GM21423 (cell line): Measurements from ENCODE around the gene BTD.
"Not testable (repeated sequence)": the region's sequence is repeated elsewhere in the genome, so short reads cannot be mapped to it uniquely, and the experiment has no call there.

ENCODE experiments used
- ATAC-seq: cut with Tn5 transposase; IDR thresholded peaks from one replicate; pipeline ENCODE4 v1.9.1; 2021; ENCODE audit warnings: mild to moderate bottlenecking, moderate library complexity; ENCODE audit not compliant: unreplicated experiment

Gene BTD

DNA sequence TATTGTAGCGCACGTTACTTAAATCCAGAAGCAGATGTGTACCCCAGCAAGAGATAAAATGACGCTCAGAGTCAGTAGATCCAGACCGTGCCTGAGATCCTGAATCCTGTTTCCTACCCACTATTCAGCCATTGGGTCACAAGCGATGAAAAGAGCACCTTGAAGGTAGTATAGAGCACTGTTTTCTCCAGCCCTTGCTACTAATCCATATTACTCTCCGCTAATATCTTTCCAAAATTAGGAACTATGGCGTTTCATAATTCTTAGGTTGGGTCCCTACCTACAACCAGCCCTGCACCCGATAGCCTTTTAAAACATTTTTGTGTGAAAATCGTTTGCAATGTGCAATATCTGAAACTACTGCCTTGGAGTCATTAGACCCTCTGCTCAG lies 596 bp downstream of the BTD start:
- ATAC-seq, result peak; percentile 14

DNA sequence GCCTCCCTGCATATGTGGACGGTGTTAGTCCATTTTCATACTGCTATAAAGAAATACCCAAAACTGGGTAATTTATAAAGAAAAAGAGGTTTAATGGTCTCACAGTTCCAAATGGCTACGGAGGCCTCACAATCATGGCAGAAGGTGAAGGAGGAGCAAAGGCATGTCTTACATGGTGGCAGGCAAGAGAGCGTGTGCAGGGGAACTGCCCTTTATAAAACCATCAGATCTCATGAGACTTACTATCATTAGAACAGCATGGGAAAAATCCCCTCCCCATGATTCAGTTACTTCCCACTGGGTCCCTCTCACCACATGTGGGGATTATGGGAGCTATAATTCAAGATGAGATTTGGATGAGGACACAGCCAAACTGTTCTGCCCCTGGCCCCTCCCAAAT lies 1.3 kb downstream of the BTD start:
- not testable (repeated sequence) for ATAC-seq

DNA sequence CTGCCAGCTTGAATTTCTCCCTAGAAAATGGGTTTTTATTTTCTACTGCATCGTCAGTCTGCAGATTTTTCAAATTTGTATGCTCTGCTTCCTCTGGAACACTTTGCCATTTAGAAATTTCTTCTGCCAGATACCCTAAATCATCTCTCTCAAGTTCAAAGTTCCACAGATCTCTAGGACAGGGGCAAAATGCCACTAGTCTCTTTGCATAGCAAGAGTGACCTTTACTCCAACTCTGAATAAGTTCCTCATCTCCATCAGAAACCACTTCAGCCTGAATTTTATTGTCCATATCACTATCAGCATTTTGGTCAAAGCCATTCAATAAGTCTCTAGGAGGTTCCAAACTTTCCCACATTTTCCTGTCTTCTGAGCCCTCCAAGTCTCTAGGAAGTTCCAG lies 3.0 kb downstream of the BTD start:
- not testable (repeated sequence) for ATAC-seq

DNA sequence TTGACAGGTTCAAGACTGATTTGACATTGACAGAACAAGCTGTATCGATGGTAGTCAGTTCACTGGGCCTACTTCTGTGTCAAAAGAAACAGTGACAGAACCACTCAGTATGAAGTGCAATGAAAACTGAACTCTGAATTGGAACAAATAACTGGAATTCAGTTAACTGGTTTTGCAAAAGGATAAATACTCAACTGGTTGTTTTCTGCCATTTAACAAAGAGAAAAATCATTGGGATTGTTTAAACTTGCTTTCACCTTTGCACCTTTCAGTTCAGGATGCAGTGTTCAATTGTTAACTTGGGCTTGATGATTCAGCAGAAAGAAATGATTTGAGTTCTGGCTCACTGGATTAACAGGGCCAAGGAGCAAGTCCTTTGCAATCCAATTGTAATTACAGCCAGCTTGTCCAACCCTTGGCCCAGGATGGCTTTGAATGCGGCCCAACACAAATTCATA lies 4.9 kb downstream of the BTD start:
- ATAC-seq, result no peak

DNA sequence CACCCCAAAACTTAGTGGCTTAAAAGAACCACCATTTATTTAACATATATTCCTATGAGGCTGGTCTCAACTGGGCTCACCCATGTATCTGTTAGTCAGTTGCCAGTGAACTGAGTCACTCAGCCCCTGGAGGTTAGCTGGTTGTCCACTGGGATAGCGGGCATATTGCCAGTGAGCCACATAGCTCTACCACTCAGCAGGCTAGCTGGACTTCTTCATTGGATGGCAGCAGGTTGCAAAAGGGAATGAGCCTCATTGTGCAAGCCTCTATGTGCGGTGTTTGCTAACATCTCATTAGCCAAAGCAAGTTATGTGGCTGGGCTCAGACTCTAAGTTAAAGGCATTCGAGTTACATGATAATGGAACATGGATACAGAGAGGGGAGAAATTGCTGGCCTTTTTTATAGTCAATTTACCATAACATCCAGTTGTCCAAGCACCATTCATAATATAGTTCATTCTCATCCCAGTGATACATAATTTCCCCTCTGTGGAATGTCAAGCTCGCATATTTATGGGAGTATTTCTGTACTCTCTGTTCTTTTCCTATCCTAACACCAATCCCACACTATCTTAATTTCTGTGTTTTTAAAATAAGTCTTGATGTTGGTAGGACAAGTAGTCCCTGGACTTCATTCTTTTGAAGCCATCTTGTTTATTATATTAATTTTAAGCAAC lies 8.7 kb downstream of the BTD start:
- no peak for ATAC-seq

DNA sequence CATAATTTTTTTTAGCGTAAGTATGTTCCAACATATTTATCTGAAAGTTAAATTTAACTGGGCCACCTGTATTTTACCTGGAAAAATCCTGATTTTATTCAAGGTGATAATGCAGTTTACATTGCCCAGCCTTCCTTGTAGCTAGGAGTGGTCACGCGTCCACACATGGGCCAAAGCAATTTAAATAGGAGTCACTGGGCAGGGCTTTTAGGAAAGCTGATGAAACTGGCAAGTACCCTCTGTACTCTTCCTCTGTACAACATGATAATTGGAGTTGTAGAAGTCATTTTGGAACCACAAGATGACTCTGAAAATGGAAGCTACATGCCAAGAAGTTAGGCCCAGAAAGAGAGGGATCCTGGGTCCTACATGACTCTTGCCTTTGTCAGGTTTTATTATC lies 9.5 kb downstream of the BTD start:
- no peak for ATAC-seq

DNA sequence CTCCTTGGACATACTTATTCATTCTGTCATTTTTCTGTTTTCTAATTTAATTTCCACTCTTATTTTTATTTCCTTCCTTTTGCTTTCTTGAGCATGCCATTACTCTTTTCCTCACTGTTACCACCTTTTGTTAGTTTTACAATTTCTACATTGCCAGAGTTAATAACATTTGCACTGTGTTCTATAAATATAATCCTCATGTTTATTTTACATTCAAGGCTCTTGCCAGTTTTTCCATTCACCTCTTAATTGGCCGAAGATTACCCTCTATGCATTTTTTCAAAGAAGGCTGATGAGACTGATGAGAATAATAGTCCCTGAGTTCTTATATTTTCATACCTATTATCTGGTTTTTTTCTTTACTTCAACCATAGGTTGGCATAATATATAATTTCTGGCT lies 10.5 kb downstream of the BTD start:
- ATAC-seq, result no peak

DNA sequence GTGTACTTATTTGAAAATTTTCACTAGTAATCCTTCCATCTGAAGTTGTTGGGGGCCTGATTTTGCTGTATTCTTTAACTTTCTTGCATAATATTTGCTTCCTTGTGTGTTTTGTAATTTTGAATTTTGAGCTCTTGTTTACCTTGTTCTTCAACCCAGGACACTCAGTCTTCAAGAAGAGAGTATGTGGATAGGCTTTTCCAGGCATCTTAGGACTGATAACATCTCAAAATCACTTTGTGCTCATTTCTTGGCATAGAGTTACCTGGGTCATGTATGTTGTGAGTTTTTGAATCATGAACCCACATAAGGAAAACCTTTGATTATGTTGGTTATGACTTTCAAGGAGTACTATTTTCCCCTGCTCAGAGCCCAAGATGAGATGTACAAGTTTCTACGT lies 13.4 kb downstream of the BTD start:
- ATAC-seq, result no peak

DNA sequence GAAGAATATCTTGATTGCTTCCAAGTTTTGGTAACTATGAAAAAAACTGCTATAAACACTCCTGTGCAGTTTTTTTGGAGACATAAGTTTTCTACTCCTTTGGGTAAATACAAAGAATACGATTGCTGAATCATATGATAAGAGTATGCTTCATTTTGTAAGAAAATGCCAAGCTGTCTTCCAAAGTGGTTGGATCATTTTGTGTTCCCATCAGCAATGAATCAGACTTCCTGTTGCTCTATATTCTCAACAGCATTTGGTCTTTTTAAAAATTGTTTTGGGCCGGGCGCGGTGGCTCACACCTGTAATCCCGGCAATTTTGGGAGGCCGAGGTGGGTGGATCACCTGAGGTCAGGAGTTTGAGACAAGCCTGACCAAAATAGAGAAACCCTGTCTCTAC lies 14.5 kb downstream of the BTD start:
- ATAC-seq, result no peak

DNA sequence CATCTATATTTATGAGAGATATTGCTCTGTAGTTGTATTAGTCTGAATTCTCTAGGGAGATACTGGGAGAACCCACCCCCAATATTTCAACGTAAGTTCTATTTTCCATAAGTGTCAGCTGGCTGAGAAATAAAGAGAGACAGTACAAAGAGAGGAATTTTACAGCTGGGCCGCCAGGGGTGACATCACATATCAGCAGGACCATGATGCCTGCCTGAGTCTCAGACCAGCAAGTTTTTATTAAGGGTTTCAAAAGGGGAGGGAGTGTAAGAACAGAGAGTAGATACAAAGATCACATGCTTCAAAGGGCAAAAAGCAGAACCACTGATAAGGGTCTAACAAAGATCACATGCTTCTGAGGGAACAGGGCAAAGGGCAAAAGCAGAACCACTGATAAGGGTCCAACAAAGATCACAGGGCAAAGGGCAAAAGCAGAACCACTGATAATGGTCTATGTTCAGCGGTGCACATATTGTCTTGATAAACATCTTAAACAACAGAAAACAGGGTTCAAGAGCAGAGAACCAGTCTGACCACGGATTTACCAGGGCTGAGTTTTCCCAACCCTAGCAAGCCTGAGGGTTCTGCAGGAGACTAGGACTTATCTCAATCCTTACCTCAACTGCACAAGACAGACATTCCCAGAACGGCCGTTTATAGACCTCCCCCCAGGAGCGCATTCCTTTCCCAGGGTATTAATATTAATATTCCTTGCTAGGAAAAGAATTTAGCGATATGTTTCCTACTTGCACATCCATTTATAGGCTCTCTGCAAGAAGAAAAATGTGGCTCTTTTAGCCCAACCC lies 18.3 kb downstream of the BTD start:
- ATAC-seq, result not testable (repeated sequence)

DNA sequence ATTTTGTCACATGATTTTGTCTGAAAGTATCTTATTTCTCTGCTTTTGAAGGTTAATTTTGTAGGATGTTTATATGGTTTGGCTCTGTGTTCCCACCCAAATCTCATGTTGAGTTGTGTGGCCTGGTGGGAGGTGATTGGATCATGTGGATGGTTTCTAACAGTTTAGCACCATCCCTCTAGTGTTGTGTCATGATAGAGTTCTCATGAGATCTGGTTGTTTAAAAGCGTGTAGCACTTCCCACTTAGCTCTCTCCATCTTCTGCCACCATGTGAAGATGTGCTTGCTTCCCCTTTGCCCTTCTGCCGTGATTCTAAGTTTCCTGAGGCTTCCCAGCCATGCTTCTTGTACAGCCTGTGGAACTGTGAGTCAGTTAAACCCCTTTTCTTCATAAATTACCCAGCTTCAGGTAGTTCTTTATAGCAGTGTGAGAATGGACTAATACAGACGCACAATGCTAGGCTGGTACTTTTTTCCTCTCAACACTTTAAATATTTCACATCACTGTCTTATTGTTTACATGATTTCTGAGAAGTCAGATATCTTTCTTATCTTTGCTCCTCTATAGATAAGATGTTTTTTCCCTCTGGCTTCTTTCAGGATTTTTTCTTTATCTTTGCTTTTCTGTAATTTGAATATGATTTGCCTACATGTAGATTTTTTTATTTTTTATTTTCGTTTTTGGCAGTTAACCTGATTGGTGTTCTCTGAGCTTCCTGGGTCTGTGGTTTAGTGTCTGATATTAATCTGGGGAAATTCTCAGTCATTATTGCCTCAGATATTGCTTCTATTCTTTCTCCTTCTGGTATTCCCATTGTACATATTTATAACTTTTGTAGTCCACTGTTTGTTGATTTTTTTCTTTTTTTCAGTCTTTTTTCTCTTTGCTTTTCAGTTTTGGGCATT lies 22.2 kb downstream of the BTD start:
- no peak for ATAC-seq

DNA sequence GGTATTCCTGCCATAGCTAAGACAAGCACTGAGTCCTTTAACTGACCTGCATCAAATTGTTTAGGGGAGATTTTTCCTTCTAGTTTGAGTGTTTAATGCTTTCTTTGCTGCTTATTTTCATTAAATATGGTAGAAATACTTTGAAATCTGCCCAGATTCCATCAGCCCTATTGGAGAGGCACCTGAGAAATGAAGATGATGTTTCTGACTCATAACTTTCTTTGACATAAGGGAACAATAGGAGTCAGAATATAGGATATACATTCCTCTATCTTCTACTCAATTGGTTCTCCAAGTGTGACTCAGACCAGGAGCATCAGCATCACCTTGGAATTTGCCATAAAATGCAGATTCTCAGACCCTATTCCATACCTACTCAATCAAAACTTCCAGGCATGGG lies 27.4 kb downstream of the BTD start:
- ATAC-seq, result no peak

DNA sequence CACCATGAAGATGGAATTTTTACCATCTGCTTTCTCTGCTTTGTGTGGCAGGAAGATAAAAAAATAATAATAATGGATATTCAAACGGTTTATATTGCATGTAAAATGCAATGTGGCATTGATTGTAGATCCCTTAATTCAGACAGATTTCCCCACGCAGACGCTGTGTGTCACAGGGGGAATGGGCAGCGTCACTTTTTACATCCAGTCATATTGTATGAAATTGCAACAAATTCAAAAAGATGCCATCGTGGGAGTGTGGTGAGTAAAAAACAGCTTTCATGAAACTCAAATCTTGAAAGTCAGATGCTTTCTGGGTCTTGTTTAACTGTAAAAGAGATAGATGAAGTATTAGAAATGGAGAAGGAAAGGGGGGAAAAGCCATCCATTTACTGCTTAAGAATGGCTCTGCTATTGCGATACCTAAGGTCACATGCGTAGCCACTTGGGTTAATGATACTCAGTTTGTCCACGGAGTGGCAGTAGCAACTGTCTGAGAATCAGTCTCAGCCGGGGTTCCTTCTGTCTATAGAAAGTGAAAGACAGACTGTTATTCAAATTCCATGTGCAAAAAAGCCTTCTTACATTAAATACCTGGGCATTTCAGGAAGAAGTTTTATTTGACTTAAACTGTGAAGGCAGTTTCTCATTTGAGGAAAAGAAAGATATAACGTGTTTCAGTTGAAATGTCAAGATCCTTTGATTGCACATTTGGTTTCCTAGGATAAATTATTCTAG lies 28.5 kb downstream of the BTD start:
- peak; percentile 94 for ATAC-seq

DNA sequence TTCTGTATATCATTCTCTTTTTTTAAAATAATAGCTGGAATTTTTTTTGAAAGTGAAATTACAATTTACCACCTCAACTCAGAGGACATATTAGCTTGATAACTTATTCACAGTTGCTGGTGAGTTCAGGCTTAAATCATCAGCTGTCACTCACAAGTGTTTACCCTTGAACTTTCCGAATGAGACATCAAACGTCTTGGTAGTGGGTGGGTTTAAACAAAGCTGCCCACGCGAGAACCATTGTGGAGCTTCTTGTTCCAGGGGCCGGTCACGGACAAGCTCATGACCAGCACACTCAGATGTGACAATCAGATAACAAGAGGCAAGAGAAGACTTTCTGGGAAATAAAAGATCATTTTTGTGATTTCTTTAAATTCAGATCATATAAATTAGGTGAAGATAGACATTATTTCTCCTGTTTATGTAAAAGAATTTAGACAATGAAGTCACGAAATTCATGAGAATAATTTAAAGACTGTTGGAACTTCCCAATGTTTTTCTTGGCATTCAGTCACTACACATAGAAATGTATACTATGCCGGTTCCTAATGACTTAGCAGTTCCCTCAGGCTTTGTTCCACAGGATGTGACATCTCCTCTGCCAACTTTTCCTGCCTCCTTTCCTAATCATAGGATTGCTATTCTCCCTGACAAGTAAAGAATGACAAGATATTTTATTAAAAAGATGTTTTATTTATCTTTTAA lies 29.3 kb downstream of the BTD start:
- peak; percentile 38 for ATAC-seq

DNA sequence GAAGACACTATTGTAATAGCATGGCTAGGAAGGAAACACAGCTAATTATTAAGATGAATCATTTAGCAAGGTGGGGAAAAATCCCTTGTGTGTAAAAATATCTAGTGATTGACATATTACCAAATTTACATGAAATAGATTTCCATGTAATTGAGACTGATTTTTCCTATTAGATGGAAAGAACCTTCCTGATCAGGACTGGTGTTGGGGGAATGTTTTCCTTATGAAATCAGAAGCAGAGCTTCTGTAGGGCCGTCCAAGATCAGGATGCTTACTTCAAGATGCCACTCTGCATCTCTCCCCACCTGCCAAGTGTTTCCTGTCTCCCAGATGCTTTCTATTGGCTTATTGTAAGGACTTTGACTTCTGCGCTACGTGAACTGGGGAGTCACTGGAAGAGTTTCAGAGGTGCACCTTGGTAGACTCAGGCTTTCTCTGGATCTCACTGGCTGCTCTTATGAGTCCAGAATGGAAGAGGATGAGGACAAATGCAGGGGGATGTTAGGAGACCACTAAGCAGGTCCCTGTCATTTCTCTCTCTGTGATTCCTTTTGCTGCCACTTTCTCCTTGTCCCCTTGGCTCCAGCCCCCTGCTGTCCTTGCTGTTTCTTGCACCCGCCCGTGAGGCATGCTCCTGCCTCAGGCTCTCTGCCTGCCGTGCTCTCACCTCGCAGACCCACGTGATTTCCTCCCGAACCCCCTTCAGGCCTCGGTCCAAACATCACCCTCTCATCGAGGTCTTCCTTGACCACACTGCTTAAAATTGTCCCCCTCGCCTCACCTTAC lies 30.1 kb downstream of the BTD start:
- ATAC-seq, result no peak

DNA sequence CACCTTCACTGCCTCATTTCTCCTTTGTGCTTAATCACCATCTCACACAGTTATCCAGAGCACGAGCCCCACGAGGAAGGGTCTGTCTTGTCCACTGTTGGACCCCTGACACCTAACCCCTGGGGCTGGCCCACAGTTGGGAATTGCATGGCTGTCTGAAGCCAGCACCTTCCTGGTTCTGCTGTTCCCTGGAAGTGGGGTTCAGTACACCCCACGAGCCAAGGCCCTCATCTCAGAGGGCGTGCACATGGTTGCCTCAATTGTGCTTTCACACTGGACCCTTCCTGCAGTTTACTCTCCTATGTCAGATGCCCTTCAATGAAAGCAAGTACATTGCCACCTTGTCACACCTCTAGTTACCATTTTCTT lies 30.7 kb downstream of the BTD start:
- no peak for ATAC-seq

DNA sequence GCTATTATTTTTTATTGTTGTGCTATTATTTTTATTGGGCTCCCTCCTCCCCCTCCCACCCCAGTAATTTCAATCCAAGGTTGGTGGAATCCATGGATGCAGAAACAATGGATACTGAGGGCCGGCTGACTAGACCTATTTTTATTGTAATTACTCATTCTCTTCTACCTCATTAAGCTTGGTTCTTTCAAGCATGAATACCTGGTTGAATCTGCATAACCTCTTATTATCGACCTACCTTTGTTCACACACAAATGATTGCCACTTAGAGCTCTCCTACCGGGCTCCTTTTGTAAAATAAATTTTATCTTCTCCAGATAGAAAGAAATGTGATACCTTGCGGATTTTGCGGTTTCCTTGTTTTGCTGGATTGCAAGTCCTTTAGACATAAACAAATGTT lies 31.6 kb downstream of the BTD start:
- ATAC-seq, result no peak

DNA sequence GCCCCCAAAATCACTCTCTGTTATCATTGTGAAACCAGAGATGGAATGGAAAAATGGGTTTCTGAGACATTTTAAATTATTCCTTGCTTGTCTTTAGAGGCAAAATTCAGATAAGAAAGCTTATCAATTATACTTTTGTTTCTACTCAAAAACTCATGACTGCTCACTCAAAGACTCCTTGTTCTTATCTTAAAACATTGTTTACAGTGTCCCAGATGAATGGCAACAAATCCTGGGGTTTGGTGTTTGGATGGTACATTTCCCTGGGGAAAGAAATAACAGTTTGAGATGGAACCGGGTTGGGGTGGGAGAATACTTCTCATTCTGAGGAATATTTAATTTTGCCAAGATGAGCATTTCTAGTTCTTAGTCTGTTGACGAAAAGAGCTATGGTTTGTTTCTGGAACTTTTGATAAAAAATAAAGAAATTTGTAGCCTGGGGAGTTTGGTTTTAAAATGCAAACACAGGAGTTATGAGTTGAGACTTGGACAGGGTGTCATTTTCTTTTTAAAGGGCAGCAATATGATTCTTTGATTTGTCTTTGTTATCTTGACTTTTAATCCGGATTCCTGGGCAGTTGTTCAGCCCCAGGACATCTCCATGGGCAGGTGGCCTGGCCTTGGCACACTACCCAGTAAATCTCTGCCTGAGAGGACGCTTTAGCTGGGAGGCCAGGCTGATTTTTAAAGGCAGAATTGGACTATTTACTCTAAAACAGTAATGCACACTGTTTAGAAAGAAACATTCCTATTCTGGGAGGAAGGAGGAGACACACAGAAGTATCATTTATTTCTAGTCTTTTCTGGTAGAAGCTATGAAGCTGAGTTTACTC lies 32.4 kb downstream of the BTD start:
- ATAC-seq, result no peak

DNA sequence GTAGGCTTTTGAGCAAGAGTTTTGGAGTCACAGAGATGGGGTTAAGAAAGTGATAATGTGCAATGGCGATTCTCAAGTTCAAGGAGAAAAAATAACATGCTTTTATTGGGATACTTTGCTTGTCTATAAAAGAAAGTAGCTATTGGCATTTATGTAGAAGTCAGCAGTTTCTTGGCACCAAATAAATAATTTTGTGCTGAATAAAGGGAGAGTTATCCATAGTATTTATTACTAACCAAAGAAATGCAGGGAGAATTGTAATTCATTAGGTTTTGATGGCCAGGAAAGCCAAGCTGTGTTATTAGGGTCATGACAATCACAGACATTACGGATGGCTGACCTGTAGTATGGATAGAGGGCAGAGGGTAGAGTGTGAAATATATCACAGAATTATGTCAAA lies 33.1 kb downstream of the BTD start:
- ATAC-seq, result no peak
